Activated T-cell treated with anti-CD3 and anti-CD28 coated beads, Interleukin-2, amount 50 U/mL, for 72 hours (primary cell): ENCODE data around the gene ETS2. TPM values are rescaled to one million over a fixed set of nuclear protein-coding genes. Genes with fewer than 3 reads are reported as not detected.
A peak's percentile ranks its signal among the peaks of the same experiment; 100 is the strongest.

ENCODE experiments used
- ATAC-seq, 2 donors: fragments of 150-1000 bp; cut with Tn5 transposase; replicated peaks in 1 of 2; 2 replicates each; pipeline ENCODE4 v1.10.0; 2021; ENCODE audit warnings: moderate library complexity in 2 of 2, mild to moderate bottlenecking in 1 of 2
- DNase-seq, 2 donors: peaks; one replicate each; pipeline ENCODE4 v3.0.0; 2021 to 2022; ENCODE audit warnings: mixed read lengths in 1 of 2
- H3K27ac Mint-ChIP-seq: one replicate; pipeline ENCODE4 v1.8.0; 2022; ENCODE audit warnings: mild to moderate bottlenecking, moderate library complexity, mixed read lengths
- H3K27me3 Mint-ChIP-seq: one replicate; pipeline ENCODE4 v1.8.0; 2022; ENCODE audit warnings: low read depth, mixed read lengths
- H3K36me3 Mint-ChIP-seq, 2 donors: one replicate each; pipeline ENCODE4 v1.8.0; 2022; ENCODE audit warnings: mixed read lengths in 2 of 2, mild to moderate bottlenecking in 1 of 2; ENCODE audit not compliant: insufficient read depth in 2 of 2
- H3K4me1 Mint-ChIP-seq: one replicate; pipeline ENCODE4 v1.8.0; 2022; ENCODE audit warnings: low read depth, mixed read lengths
- H3K4me3 Mint-ChIP-seq, 2 donors: one replicate each; pipeline ENCODE4 v1.8.0; 2022; ENCODE audit warnings: mild to moderate bottlenecking in 2 of 2, mixed read lengths in 2 of 2, moderate library complexity in 2 of 2
- H3K9me3 Mint-ChIP-seq, 2 donors: one replicate each; pipeline ENCODE4 v1.8.0; 2022; ENCODE audit warnings: mixed read lengths in 2 of 2
- total RNA-seq, 2 donors: library from RNA; stranded (reverse); gene quantifications; one replicate each; pipeline ENCODE4 v1.2.3, GENCODE V29; 2022

The ETS2 gene
- total RNA-seq, 2 donors from 2014 or later = 122 to 134 TPM

DNA sequence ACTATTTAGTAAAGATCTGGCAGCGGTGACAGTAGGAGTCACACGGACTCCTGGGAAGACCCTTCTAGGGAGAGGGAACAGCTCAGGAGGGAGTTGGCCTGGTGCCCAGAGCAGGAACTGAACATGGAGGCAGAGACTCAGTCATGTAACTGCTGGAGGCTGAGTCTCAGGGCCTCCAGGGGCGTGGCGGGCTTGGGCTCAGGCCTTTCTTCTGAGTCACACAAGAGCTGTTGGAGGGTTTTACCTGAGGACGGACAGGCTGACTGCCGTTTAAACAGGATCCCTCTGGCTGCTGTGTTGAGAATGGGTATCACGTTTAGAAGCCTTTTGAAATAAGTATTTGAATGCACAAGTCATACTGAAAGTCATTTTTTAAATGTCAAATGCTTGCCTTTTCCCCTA is 7.2 kb upstream of the ETS2 start:
- Mint-ChIP-seq H3K4me3 (peak overlapping the region; percentile 54 to 73), H3K27me3 (peaks cover 33% of the 10 kb centered on the region), H3K9me3 (no peaks in the 10 kb centered on the region), H3K4me1 (peaks cover 53% of the 10 kb centered on the region), H3K27ac (peak overlapping the region; percentile 70), H3K36me3 (no peaks in the 10 kb centered on the region)
- ATAC-seq (peak; percentile 78), DNase-seq (peak; percentile 57 to 61)

DNA sequence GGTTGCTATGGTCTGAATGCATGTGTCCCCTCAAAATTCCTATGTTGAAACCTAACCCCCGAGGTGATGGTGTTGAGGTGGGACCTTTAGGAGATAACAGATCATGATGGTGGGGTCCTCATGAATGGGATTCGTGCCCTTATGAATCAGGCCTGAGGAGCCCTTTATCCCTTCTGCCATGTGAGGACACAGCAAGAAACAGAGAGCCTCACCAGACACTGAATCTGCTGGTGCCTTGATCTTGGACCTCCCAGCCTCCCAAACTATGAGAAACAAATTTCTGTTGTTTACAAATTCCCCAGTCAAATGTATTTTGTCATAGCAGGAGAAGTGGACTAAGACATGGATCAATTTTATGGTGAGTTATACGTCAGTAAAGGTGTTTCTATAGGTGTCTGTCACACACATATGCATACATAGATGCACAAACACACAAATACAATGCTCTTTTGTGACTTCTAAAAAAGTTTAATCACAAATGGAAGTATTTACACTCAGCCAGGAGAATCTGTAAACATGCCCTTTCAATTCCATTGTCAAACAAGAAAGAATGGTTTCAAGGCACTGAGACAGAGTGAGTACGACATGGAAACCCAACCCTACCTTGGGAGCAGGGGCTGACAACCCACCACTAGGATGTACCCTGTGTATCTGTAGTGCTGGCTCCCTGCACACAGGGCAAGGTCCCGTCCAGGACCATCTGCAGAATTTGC is 5.5 kb upstream of the ETS2 start:
- Mint-ChIP-seq H3K9me3 (no peaks in the 10 kb centered on the region), H3K27me3 (peaks cover 33% of the 10 kb centered on the region), H3K27ac (no peak overlapping the region), H3K36me3 (no peaks in the 10 kb centered on the region), H3K4me3 (no peak overlapping the region), H3K4me1 (peaks cover 67% of the 10 kb centered on the region)
- no peak for DNase-seq
- no peak for ATAC-seq

DNA sequence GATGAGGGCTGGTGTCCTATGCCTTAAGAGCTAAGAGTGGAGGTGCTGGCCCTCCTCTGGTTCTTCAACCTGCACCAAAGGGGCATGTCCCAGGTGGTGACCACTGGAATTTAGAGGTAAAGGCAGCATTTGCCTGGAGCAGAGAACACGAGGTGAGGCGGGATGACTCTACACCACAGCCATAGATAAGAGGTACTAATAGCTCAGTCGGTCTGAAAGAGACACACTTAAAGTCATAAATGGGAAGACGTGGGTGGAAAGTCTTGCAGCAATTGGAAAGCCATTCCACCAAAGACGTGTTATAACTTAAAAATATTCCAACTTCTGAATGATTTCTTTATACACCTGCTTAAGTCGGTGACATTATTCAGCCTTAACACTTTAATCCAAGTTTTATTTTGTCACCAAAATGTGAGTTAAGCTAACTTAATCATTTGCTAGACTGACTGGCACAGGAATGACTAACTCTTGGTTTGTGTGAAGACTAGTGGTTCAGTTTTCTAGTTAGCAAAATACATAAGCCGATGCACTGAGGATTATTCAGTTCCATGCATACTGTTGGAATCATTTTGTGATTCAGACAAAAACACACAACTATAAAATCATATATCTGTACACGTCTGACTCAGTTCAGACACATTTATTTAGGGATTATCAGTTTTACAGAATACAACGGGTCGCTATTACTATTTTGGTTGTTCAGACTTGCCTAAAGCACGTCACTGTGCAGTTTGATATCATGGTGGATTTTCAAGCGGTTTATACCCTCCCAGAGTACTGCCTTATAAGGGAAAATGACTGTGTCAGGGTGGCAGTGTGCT is 4.6 kb upstream of the ETS2 start:
- no peaks in the 10 kb centered on the region for H3K9me3 Mint-ChIP-seq
- no peak for DNase-seq
- peaks cover 67% of the 10 kb centered on the region for H3K4me1 Mint-ChIP-seq
- H3K27me3 Mint-ChIP-seq = peaks cover 31% of the 10 kb centered on the region
- peak in 1 of 2 donors; percentile 26 for ATAC-seq
- peak overlapping the region in 1 of 2 donors; percentile 54 for H3K4me3 Mint-ChIP-seq
- peaks cover 0 to 2% of the 10 kb centered on the region in 2 donors for H3K36me3 Mint-ChIP-seq
- H3K27ac Mint-ChIP-seq = no peak overlapping the region

DNA sequence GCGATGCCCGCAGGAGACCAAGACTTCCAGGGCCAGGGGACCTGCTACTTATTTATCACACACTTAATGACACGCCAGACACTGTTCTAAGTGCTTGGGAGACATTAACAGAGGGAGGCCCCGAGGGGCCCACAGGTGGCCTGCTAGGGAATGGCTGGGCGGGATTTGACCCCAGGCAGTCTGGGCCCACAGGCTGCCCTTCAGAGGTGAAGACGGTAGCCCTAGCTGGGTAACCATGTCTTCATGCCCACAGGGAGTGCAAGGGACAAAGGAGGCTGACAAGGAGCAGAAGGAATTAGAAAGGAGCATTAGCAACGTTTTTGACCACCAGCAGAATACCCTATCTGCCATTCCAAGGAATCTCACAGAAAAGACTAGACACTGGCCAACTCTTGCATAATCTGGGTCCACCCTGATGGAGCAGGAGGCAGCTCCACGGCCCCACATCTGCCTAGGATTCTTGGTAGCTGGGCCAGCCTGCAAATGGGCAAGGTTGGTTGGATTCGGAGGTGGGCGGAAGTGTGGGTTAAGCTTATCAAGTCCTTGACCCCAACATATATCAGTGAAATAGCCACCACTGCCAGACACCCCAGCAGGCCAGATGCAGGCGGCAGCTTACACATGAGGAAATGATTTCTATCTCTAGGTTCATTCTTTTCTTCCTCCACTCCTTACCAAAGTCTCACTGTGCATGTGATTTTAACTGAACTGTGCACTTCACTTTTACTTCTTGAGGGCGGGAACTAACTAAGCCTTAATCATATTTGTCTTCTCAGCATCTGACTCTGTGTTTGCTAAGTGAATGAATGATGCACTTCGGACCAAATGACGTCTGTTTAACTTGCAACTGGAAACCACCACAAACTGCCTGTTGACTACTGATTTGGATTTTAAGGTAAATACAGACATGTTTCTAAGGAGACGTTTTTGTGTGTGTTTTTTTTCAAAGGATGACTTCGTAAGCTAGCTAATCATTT is 3.4 kb upstream of the ETS2 start:
- Mint-ChIP-seq H3K36me3 (peaks cover 5 to 9% of the 10 kb centered on the region in 2 donors), H3K9me3 (no peaks in the 10 kb centered on the region), H3K27me3 (peaks cover 26% of the 10 kb centered on the region), H3K27ac (no peak overlapping the region), H3K4me1 (peaks cover 60% of the 10 kb centered on the region), H3K4me3 (peak overlapping the region in 1 of 2 donors; percentile 54)
- DNase-seq (no peak), ATAC-seq (no peak)

DNA sequence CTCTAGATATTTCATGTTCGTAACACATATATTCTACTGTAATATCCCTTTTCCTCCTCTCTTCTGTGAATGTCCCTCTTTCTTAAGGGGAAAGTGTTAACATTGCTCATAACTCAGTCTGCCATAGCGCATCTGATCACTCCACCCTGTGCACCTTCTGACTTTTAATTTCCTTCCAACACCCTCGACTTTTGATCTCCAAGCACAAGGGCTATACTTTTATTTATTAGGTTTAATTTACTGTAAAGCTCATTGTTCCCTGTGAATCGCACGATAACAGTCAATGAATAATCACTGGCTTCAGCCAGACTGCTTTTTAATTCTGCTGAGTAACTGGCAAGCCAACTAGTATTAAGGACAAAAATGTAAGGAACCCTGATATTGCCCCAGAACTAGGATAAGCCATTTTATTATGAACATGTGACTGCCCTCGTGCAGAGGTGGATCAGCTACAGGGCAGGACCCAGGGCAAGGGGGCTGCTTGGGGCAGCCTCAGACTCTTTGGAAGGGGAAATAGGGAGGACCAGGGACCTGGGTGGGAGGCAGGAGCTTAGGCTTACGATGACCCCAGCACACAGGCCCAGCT is 2.6 kb upstream of the ETS2 start:
- peak overlapping the region in 1 of 2 donors; percentile 7 for H3K4me3 Mint-ChIP-seq
- ATAC-seq = no peak
- peaks cover 60% of the 10 kb centered on the region for H3K4me1 Mint-ChIP-seq
- H3K27me3 Mint-ChIP-seq = peaks cover 20% of the 10 kb centered on the region
- no peak for DNase-seq
- peaks cover 11 to 18% of the 10 kb centered on the region in 2 donors for H3K36me3 Mint-ChIP-seq
- peak overlapping the region; percentile 73 for H3K27ac Mint-ChIP-seq
- H3K9me3 Mint-ChIP-seq = no peaks in the 10 kb centered on the region

DNA sequence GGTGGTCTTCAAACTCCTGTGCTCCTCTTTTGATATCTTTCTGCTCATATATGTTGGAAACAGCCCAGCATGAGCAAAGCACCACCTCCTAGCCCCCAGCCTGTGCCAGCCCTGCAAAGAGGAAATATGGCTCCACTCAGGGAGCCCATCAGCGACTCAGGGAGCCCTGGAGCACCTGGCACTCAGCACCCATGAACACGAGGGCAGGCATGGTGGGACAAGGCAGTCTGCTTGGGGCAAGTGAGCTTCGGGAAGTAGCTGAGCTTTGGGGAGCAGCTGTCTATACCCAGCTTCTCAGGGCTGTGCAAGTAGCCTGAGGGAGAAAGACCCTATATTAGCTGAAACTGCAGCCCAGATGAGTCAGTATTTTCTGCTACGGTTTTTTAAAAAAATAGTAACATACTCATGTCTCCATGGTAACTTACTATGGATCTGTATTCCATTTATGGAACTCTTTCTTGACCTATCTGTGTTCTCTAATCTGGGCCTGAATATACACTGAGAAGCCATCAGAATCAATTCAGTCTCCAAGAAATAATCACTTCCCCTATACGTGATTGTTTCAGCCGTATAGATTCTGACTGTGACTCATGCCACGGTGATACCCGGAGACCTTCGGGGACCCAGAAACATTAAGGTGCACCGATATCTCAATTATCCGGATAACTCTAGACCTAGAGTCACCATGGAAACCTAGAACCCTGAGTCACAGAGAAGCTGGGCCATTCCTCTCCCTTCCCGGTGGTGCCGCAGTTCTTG is 1.5 kb upstream of the ETS2 start:
- peaks cover 17 to 25% of the 10 kb centered on the region in 2 donors for H3K36me3 Mint-ChIP-seq
- DNase-seq (peak in 1 of 2 donors; percentile 54), ATAC-seq (peak; percentile 23 to 48)
- peak overlapping the region; percentile 96 for H3K27ac Mint-ChIP-seq
- peaks cover 17% of the 10 kb centered on the region for H3K27me3 Mint-ChIP-seq
- H3K9me3 Mint-ChIP-seq = no peaks in the 10 kb centered on the region
- peak overlapping the region; percentile 90 to 95 for H3K4me3 Mint-ChIP-seq
- peaks cover 60% of the 10 kb centered on the region for H3K4me1 Mint-ChIP-seq

DNA sequence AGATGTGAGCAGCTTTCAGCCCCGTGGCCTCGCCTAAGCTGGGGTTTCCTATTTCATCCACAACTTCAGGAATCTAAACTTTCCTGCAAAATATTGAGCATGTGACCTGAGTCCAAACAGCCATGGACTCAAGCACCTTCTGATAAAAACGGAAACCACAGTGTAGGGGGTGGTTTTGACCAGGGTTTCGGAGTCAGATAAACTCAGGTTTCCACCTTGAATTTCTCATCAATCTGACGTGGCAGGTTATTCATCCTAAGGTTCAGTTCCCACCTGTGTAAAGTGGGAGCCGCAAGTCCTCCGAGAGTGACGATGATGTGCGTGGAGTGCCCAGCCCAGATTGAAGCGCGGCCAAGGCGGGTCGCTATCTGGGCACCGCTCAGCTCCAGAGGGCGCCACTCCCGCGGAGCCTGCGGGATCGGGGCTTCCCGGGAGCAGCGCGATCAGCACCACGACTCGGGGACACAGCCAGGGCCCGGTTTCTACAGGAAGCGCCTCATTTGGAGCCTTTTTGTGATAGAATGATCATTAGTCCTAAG is 871 bp upstream of the ETS2 start:
- peak; percentile 62 to 70 for ATAC-seq
- peak overlapping the region; percentile 96 for H3K27ac Mint-ChIP-seq
- peaks cover 13% of the 10 kb centered on the region for H3K27me3 Mint-ChIP-seq
- peaks cover 61% of the 10 kb centered on the region for H3K4me1 Mint-ChIP-seq
- DNase-seq = peak; percentile 71 to 72
- no peaks in the 10 kb centered on the region for H3K9me3 Mint-ChIP-seq
- peak overlapping the region; percentile 90 to 95 for H3K4me3 Mint-ChIP-seq
- H3K36me3 Mint-ChIP-seq = peaks cover 17 to 29% of the 10 kb centered on the region in 2 donors

DNA sequence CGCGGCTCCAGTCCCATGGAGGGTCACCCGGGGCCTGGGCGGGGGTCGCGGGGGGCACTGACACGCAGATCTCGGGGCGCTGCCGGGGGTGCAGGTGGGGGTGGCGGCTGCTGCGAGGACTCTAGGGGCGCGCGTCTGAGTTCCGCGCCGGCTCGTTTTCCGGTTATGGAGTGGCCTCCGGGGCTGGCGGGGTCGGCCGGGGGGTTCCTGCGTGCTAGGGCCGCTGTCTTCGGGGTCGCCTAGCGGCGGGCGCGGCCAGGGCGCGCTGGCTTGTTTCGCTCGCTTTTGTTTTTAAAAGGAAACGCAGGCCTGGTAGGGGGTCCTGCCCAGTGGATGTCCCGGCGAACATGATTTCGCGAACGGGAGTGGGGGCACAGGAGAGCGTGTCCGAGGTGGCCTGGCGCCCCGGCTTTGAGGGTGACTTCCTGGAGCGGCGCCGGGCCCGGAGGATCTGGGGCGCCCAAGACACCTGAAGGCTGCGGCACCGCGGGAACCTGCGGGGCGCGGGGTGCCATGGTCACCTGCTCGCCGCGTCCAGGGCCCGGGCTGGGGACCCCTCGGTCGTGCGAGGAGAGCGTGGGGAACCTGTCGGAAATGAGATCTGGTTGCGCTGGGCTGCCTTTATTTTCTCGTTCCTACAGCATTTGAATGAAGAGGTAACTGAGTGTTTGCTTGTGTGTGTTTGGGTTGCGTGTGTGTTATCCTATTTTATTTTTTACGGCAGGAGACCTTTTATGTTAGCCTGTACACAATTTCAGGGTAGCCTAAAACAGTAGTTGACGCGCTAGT is 618 bp downstream of the ETS2 start:
- peak; percentile 47 to 51 for DNase-seq
- Mint-ChIP-seq H3K36me3 (peaks cover 24 to 42% of the 10 kb centered on the region in 2 donors), H3K27me3 (peaks cover 9% of the 10 kb centered on the region), H3K9me3 (no peaks in the 10 kb centered on the region), H3K27ac (peak overlapping the region; percentile 94), H3K4me3 (peak overlapping the region; percentile 90 to 95), H3K4me1 (peaks cover 68% of the 10 kb centered on the region)
- peak; percentile 11 to 14 for ATAC-seq

DNA sequence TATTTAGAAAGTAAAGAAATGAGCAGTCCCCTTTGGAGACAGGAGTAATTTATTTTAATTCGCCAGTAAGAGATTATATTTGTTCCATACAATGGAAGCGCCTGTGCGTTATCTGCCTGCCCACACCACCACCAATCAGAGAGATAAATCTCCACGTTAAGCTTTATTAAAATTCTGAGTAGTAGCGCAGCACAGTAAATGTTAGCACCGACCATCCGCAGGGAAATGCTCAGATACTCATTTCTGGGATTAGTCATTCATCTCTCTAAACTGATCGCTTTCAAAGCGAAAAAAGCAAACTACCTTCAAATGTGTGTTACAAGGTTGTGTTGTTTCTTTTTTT is 1.2 kb downstream of the ETS2 start:
- Mint-ChIP-seq H3K4me3 (peak overlapping the region; percentile 90 to 95), H3K27ac (peak overlapping the region; percentile 94), H3K36me3 (peaks cover 24 to 48% of the 10 kb centered on the region in 2 donors), H3K9me3 (no peaks in the 10 kb centered on the region), H3K4me1 (peaks cover 68% of the 10 kb centered on the region), H3K27me3 (peaks cover 9% of the 10 kb centered on the region)
- DNase-seq (peak; percentile 30 to 34), ATAC-seq (peak; percentile 10 to 14)

DNA sequence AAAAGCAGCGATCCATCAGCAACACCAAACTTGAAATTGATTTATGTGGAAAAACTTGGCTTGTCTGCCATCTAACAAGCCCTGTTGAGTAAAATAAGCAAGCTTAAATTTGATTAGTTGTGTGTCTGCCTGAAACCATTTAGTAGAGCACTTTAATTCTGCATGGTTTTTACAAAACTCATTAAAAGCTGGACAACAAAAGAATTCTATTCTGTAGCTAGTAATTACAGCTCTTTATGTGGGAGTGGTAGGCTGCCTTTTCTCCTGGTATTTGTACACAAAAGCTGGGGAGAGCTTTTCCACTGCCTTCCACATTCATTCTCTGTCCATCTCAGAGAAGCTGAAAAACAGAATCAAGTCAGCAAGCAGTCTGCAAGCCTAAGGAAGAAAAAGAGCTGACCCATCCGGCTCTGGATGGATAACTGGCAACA is 1.7 kb downstream of the ETS2 start:
- Mint-ChIP-seq H3K36me3 (peaks cover 24 to 49% of the 10 kb centered on the region in 2 donors), H3K27ac (peak overlapping the region; percentile 94), H3K4me1 (peaks cover 67% of the 10 kb centered on the region), H3K9me3 (no peaks in the 10 kb centered on the region), H3K4me3 (peak overlapping the region; percentile 90 to 95), H3K27me3 (peaks cover 9% of the 10 kb centered on the region)
- DNase-seq (no peak), ATAC-seq (no peak)

DNA sequence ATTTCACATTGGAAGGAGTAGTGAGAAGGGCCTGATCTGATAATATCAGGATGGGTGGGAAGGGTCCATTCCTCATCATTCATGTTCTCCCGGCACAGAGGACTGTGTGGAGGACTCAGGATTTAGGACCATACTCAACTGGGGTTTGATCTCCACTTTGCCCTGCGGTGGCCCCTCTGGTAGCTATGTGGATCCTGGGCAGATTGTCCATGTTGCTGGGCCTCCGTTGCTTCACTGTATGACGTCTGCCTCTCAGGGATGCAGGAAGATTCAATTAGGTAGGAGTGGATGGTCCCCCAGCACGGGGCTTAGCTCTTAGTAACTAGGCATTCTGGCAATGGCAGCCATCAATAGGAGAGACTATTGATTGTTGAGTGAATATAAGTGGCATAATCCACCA is 2.3 kb downstream of the ETS2 start:
- H3K4me1 Mint-ChIP-seq = peaks cover 64% of the 10 kb centered on the region

More for the DNA sequence above, 2.3 kb downstream of the ETS2 start:
- Mint-ChIP-seq H3K27ac (peak overlapping the region; percentile 94), H3K9me3 (no peaks in the 10 kb centered on the region), H3K4me3 (peak overlapping the region; percentile 90 to 95), H3K36me3 (peaks cover 25 to 51% of the 10 kb centered on the region in 2 donors), H3K27me3 (peaks cover 9% of the 10 kb centered on the region)
- no peak for DNase-seq
- ATAC-seq = no peak
